ENCODE results near the gene TNFRSF8.

DNA sequence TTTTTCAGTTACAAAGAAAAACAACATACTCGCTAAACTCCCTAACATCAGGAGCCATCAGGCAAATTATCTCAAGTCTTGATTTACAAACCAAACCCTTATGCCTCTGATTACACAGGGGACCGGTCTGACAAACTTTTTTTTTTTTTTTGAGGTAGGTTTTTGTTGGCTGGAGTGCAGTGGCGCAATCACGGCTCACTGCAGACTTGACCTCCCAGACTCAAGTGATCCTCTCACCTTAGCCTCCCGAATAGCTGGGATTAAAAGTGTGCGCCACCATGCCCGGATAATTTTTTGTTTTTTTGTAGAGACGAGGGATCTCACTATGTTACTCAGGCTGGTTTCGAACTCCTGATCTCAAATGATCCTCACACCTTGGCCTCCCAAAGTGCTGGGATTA lies 47.6 kb upstream of the TNFRSF8 start:
- TF ChIP-seq CTCF (IDR thresholded peaks at IDR 0.05) (no peak), POLR2A (IDR thresholded peaks at IDR 0.05) (no peak)

All from thyroid gland (tissue), 4 donors.